ENCODE data around the gene HHATL.

HHATL gene

GRCh38 chr3:42682301-42683070, 20.1 kb downstream of the HHATL start:
- DNase-seq: no peak

GRCh38 chr3:42681361-42682038, 21.1 kb downstream of the HHATL start:
- no peak for DNase-seq

DNA sequence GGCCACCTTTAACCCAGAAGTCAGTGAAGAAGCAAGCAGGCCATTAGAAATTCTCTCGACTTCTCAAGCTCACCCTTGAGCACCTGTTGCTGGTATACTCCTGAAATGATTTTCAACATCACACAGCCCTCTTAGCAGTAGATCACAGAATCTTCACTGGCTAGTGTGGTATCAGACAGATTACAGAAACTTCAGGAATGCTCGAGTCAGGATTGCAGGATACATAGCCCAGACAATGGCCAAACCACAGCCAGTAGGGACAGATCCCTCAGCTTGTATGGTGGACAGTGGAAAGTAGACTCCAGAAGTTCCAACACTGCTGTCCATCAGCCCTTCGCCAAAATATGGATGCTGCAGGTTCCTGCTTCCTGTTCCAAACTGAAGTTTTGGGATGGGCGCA, 21.8 kb downstream of the HHATL start:
- no peak for DNase-seq

DNA sequence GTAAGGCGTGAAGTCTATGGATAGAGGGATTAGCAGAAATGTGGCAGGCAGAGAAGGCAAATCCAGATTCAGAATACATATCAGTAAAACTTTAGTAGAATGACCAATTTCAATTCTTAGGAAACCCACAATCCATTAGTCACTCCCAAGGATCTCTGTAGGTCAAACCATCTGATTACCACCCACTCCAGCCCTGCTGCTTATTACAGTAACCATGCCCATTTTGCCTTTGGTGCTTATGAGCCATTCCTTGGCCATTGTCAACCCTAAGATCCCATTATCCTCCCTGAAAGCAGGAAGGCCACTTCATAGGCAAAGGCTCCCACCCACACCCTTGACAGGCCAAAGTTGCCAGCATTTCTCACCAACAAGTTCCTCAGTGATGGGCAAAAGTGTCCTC, 22.3 kb downstream of the HHATL start:
- DNase-seq: no peak

DNA sequence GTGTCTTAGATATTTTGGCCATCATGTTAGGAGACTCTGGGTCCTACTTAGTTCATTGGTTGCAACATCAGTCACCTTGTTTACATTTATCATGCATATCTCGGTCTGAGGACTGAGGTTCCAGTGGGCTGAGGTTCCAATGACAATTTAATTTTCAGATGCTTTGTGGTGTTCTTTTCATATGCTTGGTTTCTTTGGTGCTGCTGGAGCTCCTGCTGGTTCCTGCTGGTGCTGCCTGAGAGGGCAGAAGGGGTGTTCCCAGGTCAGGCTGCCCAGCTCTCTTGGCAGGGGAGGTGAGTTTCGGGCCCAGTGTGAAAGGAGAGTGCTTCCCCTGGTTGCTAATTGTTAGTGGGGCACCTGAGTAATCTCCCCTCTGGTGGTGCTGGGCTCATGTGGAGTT, 24.2 kb downstream of the HHATL start:
- no peak for DNase-seq

GRCh38 chr3:42675909-42676308, 26.7 kb downstream of the HHATL start:
- no peak for DNase-seq

- DNase-seq: no peak
Measured at GRCh38 chr3:42674146-42674545, 28.5 kb downstream of the HHATL start.

- DNase-seq: no peak
Measured at GRCh38 chr3:42673082-42673481, 29.5 kb downstream of the HHATL start.

GRCh38 chr3:42672515-42672914, 30.1 kb downstream of the HHATL start:
- no peak for DNase-seq

GRCh38 chr3:42670670-42671069, 31.9 kb downstream of the HHATL start:
- DNase-seq: no peak

DNA sequence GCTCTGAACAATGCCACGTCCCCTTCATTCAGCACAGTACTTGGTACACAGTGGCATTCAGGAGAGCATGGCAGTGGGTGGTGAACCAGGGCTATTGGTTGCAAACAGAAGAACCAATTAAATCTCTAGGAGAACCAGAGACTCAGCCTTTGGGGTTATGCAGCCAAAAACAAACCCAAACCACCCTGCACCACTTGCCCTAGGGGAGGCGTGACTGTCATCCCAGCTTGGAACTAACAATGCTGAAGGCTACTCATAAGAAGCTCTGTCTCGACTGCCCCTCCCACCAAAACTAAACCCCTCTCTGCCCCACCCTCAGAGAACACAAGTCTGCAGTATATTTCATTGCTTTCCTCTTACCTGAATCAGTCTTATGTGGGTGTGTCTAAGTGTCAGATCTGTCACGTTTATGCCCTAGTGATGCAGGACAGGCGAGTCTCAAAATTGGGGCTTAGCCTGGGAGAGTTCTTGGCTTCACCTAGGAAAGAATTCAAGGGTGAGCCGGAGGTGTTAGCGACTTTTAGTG, 32.5 kb downstream of the HHATL start:
- DNase-seq: no peak

- DNase-seq: no peak
Measured at GRCh38 chr3:42668793-42669217, 33.8 kb downstream of the HHATL start.

DNA sequence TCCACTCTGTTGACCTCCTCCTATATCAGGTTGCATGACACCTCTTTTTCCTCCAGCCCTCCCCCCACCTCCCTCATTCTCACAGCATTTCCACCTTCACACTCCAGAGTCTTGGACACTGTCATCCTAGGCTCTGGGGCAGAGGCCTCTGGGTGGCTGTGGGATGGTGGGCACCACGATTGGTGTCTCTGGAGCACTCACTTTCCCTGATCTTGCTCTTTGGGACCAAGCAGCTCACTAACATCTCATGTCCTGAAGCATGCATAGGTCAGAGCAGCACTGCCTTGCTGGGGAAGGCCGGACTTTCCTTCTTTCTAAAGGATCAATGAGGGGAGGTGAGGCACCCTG, 34.2 kb downstream of the HHATL start:
- no peak for DNase-seq

GRCh38 chr3:42667523-42668412, 34.8 kb downstream of the HHATL start:
- DNase-seq: no peak

- no peak for DNase-seq
Measured at GRCh38 chr3:42667096-42667522, 35.5 kb downstream of the HHATL start.

DNA sequence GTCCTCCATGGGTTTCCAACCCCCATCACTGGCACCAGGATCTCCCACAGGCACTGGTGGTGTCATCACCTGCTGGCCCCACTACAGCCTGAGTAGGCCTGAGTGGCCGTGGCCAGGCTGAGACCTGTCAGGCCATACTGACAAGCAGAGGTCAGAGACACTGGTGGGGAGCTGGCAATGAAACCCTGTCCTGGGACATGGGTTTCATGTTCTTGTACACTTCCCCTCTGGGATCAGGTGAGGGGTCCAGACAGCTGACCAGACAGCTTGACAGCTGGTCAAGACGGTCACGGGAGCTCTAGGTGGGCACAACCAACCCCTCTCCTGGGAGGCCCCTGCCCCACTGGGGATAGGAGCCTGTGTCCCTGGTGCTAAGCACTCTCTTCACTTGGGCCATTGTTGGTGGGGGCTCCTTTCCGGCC, 36.0 kb downstream of the HHATL start:
- no peak for DNase-seq

GRCh38 chr3:42666022-42666421, 36.6 kb downstream of the HHATL start:
- no peak for DNase-seq

GRCh38 chr3:42665050-42665878, 37.3 kb downstream of the HHATL start:
- no peak for DNase-seq

GRCh38 chr3:42664438-42664803, 38.2 kb downstream of the HHATL start:
- DNase-seq: no peak

DNA sequence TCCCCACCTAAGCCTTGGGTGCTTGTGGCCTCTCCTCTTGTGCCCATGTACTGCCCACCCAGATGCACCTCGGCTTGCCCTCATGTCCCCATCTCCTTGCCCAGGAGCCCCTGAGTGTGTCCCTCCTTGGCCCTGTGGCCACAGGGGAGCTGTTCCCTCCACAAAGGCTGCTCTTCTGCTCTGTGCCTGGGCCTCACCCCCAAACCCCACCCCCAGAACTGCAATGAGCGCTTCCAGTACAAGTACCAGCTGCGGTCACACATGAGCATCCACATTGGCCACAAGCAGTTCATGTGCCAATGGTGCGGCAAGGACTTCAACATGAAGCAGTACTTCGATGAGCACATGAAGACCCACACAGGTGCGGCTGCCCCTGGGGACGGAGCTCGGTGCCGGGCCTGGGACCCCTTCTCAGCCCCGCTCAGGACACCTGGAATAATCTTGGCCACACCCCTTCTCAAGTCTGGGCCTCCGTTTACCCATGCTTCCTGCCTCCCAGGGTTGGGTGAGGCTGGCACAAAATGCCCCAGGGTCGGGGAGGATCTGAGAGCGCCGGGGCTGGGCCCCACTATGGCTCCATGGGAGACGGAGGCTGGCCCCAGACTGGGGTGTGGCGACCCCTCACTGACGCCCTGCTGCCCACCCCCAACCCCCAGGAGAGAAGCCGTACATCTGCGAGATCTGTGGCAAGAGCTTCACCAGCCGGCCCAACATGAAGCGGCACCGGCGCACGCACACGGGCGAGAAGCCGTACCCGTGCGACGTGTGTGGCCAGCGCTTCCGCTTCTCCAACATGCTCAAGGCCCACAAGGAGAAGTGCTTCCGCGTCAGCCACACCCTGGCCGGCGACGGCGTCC, 38.8 kb downstream of the HHATL start:
- no peak for DNase-seq

GRCh38 chr3:42662813-42663535, 39.6 kb downstream of the HHATL start:
- DNase-seq: no peak

All from activated CD4-positive, alpha-beta T cell treated with anti-CD3 and anti-CD28 coated beads, Interleukin-2, Interleukin-6, amounts not matched to agents 100 ng/mL and 50 ng/mL, durations not matched to agents 16 hours and 8 hours (primary cell).